ENCODE data around the gene SLC1A7.

- TF ChIP-seq, protein P1, sequence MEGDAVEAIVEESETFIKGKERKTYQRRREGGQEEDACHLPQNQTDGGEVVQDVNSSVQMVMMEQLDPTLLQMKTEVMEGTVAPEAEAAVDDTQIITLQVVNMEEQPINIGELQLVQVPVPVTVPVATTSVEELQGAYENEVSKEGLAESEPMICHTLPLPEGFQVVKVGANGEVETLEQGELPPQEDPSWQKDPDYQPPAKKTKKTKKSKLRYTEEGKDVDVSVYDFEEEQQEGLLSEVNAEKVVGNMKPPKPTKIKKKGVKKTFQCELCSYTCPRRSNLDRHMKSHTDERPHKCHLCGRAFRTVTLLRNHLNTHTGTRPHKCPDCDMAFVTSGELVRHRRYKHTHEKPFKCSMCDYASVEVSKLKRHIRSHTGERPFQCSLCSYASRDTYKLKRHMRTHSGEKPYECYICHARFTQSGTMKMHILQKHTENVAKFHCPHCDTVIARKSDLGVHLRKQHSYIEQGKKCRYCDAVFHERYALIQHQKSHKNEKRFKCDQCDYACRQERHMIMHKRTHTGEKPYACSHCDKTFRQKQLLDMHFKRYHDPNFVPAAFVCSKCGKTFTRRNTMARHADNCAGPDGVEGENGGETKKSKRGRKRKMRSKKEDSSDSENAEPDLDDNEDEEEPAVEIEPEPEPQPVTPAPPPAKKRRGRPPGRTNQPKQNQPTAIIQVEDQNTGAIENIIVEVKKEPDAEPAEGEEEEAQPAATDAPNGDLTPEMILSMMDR (IDR thresholded peaks at IDR 0.05; ENCODE audit: low read length) = no peak
- no peak for TF ChIP-seq EZH2 (IDR thresholded peaks at IDR 0.05; ENCODE audit: borderline replicate concordance, low read length)
Observed at GRCh38 chr1:53130598-53130877, 11.9 kb downstream of the SLC1A7 start.

All from OCI-LY1 (cell line).